HG03378 (cell line): ENCODE data around the gene CTRB2.

Experiments used
- ATAC-seq: cut with Tn5 transposase; IDR thresholded peaks from one replicate; pipeline ENCODE4 v1.9.1; 2021; ENCODE audit warnings: mild to moderate bottlenecking, moderate library complexity; ENCODE audit not compliant: unreplicated experiment

Gene CTRB2

DNA sequence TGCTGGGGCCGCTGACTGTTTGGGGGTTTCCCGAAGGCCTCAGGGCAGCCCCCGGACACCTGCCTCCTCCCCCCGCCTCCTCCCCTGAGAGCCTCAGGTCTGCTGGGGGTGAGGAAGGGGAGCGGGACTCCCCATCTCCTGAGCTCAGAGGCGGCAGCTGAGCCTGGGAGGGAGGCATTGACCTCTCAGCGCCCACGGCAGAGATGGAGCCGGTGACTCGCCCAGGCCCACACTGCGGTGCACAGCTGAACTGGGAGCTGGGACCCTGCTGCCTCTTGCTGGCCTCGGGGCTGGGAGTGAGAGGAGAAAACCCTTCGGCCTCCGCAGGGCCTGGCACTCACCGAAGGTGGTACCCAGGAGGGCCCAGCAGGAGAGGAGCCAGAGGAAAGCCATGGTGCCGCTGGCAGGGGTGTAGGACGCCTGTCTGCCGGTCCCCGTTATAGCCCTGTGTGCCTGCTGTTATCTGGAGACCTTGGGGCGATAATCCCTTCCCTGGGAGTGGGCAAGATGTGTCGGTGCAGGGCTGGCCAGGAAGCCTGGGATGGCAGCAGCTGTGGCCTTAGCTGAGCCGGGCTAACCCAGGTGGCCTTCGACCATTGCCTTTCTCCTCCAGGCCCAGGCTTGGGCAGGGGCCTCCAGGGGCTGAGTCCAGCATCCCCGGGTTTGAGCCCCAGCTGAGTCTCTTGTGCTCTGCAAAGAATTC is at the start of gene CTRB2:
Gene CTRB2 (minus strand): TSS at position 413 of the 703 bp plus-strand sequence. CDS start 20 bp downstream, at position 393.
- no peak for ATAC-seq

- no peak for ATAC-seq
Measured at GRCh38 chr16:75256059-75256571, 49.2 kb upstream of the CTRB2 start.

GRCh38 chr16:75254359-75254837 is 47.4 kb upstream of the CTRB2 start:
- ATAC-seq: no peak

- ATAC-seq: no peak
Measured at GRCh38 chr16:75252946-75253911, 46.3 kb upstream of the CTRB2 start.

- ATAC-seq: no peak
Measured at GRCh38 chr16:75252049-75252864, 45.3 kb upstream of the CTRB2 start.

DNA sequence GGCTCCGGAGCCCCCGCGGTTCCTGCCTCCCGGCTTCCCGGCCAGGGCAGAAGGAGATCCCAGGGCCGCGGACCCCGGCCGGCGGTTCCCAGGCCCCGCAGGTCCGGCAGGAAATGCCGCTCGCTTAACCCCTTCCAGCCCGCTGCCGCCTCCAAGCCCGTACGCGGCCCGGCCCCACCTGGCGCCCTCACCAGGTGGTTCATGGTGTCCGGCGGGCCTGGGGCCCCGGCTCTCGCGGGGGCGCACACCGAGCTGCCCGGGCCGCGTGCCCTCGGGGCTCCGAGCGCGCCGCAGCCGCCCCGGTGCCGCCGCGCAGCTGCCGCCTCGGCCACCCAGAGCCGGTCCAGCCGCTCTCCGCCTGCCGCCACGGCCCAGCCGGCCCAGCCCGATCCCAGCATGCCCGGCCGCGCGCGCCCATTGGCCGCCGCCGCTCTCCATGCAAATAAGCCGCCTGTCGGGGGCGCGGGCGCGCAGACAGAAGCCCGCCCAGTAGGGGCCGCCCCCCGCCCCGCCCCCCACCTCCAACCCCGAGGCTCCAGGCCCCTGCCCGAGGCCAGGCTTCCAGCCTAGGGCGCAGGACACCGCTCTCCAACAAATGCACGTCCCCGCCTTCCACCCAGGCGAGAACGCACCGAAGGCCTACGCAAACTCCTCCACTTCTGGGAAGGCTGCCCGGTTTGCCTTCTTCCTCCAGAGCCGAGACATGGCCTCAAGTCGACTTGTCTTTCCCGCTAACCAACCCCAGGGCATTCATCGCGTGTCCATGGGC is 44.5 kb upstream of the CTRB2 start, which contains the start of gene BCAR1:
Gene BCAR1 (minus strand): TSS at position 345 of the 769 bp plus-strand sequence. CDS start 142 bp downstream, at position 203.
- peak; percentile 44 for ATAC-seq

DNA sequence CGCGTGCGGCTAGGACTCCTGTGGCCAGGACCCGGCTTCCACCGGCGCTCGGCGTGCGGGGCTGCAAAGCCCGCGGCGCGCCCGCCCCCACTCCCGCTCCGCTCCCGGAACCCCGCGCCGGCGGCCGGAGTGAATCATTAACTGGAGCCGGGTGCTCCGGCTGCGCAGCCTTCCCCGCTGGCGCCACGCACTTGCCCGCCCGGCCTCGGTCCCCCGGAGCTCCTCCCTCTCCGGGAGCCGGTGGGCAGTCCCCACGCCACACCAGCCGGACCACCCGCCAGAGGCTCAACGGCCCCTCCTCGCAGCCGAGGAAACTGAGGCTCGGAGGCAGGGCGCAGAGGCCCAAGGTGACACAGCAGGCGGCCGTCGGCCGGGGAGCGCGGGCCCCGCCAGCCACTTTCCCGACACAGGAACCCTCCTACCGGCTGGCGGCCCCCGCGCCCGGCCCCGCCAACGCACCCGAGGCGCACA is 43.9 kb upstream of the CTRB2 start:
- no peak for ATAC-seq

- no peak for ATAC-seq
Measured at GRCh38 chr16:75250089-75250808, 43.3 kb upstream of the CTRB2 start.

DNA sequence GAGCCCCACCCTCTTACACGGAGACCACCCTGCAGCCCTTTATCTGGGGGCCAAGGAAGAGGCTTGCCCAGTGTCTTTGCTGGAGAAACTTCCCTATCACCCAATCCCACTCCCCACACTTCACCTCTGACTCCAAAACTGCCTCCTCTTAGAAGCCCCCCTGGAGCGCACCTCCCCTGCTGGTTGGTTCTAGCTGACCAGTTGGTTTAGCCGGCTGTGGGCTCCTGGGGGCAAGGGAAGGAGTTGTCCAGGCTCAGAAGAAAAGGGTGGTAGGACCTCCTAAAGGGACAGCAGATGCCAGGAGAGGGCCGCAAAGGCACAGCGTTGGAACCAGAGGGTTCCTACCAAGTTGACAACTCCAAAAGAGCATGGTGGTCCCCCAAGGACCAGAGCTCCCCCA is 42.5 kb upstream of the CTRB2 start:
- ATAC-seq: no peak

DNA sequence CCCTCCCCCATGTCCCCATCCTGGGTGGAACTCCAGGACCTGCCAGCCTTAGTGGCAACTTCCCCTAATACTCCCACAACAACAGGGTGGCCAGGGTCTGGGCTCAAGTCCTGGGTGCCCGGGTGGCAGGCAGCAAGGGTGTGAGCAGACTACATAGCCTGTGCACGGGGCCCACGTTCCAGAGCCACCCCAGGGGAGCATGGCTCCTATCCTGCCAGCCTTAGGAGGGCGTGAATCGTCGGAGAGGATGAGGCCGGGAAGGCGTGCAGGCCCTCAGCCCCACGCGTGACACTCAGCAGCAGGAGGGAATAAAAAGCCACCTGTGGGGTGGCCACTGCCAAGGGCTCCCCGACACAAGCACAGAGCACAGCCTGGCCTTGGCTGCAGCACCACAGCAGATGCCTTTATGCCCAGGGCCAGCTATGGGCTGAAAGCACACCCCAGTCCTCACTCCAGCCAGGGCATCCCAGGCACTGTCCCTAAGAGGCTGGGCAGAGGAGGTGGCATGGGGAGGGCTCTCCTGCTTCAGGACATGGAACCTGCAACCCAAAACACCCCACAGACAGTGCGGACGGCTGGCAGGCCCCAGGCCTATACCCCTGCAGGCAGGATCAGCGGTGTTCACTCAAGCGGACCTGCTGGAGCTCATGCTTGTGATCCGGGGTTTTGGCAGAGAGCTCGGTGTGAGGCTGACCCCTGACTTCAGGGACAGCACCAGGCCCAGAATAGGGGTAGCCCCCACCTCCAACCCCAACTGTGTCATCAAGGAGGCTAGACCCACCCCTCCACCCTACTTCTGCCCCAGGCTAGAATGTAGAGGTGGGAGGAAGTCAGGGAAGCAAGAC is 41.8 kb upstream of the CTRB2 start:
- ATAC-seq: no peak

DNA sequence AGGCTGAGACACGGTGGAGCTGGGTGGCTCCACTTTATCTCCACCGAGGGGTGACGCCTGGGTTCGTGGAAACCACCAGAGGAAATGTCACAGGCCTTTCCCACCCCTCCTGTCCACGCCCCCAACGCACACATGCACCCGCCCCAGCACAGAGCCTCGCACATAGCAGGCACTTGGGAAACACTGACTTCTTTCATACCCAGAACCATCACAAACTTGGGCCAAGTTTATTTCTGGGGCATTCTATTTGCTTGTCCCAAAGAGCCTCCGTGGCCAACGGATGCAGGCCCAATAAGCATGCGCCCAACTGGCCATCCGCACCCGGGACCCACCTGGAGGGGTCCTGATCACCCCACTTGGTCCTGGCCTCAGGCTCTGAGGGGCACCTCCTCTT is 41.2 kb upstream of the CTRB2 start:
- no peak for ATAC-seq

GRCh38 chr16:75247249-75247648 is 40.3 kb upstream of the CTRB2 start:
- ATAC-seq: no peak

- ATAC-seq: no peak
Measured at GRCh38 chr16:75246504-75247205, 39.7 kb upstream of the CTRB2 start.

DNA sequence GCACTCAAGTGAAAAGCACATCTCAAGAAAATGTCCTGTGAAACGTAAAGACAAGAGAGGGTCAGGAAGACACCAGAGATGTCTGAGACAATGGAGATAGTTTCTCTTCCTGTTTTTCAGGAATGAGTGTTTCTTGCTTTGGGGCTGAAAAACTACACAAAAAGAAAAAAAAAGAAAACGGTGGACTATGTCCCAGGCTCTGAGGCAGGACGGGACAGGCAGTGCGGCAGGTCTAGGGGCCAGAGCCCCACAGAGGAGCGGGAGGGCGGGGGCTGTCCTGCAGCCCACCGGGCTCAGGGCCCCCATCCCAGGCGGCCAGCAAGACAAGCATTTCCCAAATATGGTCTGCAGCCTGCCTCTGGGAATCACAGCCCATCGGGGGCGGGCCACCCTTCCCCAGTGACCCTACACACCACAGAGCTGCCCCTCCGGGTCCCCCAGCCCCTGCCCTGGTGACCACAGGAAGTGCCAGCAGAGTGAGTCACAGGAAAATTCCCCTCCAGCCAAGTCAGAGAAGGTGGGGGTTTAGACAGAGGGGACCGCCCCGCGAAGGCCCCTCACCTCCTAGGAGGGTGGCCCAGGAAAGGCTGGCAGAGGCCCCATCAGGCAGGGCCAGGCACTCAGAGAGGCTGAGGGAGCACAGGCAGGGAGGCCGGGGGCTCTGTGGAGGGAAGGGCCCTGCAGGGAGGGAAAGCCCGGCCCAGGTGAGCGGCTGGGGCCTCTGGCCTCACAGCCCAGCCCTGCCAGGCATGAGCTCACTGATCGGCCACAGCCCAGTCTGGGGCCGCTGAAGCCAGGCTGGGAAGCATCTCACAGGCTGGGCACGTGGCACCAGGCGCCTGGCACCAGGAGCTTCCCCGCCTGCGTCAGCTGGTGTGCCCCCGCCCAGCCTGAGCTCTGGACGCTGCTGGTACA is 38.1 kb upstream of the CTRB2 start:
- peak; percentile 45 for ATAC-seq

DNA sequence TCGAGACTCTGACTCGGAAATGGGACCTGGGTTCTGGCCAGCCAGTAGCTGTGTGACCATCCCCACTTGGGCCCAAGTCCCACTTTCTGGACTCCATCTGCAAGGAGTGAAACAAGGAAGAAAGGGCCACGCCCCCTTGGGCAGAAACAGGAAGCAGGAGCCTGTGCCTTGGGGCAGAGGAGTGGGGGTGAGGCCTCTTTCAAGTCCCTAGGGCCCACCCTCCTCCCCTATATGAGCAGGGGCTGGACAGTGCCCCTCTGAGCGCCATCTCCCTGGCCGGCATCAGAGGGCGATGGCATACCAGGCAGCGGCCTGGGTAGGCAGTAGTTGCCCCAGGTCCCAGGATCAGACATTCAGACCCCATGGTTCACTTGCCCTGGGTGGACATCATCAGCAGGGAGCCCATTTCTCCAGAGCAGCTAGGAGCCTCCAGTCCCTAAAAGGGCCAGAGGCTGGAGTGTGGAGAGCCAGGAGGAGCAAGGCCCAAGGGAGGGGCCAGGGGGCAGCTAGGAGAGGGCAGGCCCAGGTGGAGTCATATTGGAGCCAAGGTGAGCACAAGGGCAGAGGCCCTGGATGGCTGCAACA is 37.4 kb upstream of the CTRB2 start:
- ATAC-seq: no peak

GRCh38 chr16:75243667-75244224 is 36.8 kb upstream of the CTRB2 start:
- ATAC-seq: no peak
